T-helper 2 cell treated with Interferon-gamma antibody and Interleukin-4, amounts not matched to agents 100 ng/mL and 5 ng/mL, for 36 hours (primary cell): Measurements from ENCODE around the gene TNFRSF6B. TPM values are rescaled to one million over a fixed set of nuclear protein-coding genes. Genes with fewer than 3 reads are reported as not detected.

ENCODE experiments used
- intact Hi-C: fragments of 100-400 bp; cut with micrococcal nuclease; formaldehyde crosslinking; loops from one replicate; pipeline ENCODE4 v1.15.1; 2023
- total RNA-seq: library from RNA; stranded (reverse); gene quantifications from 2 replicates; pipeline ENCODE4 v1.2.3, GENCODE V29; 2022

Gene TNFRSF6B
- total RNA-seq, 1 donor from 2014 or later, result not detected

DNA sequence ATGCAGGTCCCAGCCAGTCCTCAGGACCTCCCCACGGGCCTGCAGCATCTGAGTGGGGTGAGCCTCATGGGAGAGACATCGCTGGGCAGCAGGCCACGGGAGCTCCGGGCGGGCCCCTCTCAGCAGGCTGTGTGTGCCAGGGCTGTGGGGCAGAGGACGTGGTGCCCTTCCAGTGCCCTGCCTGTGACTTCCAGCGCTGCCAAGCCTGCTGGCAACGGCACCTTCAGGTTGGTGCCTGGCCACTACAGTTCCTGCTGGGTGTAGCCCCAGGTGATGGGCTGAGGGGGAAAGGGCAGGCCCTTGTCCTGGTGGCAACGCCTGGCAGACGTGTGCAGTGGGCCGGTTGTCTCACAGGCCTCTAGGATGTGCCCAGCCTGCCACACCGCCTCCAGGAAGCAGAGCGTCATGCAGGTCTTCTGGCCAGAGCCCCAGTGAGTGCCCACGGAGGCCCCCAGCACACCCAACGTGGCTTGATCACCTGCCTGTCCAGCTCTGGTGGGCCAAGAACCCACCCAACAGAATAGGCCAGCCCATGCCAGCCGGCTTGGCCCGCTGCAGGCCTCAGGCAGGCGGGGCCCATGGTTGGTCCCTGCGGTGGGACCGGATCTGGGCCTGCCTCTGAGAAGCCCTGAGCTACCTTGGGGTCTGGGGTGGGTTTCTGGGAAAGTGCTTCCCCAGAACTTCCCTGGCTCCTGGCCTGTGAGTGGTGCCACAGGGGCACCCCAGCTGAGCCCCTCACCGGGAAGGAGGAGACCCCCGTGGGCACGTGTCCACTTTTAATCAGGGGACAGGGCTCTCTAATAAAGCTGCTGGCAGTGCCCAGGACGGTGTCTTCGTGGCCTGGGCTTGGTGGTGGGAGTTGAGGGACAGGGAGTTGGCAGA, 787 bp upstream of the TNFRSF6B start:
- intact Hi-C loops, result no loop called here

DNA sequence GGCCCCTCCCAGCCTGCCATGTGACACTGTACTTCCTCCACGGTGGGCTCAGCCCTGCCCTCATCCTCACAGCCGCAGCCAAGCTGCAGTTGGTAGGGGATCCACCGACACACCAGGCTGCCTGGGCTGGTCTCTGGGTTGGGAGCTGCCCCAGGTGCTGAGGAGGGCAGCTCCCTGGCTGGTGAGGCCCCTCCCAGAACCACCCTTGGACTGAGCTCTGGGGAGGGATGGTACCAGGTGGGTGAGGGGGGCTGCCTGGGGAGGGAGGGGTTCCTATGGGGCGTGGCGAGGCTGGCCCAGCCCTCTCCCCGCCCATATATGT, 185 bp upstream of the TNFRSF6B start:
- intact Hi-C loops, result no loop called here

DNA sequence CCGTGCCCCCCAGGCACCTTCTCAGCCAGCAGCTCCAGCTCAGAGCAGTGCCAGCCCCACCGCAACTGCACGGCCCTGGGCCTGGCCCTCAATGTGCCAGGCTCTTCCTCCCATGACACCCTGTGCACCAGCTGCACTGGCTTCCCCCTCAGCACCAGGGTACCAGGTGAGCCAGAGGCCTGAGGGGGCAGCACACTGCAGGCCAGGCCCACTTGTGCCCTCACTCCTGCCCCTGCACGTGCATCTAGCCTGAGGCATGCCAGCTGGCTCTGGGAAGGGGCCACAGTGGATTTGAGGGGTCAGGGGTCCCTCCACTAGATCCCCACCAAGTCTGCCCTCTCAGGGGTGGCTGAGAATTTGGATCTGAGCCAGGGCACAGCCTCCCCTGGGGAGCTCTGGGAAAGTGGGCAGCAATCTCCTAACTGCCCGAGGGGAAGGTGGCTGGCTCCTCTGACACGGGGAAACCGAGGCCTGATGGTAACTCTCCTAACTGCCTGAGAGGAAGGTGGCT, 960 bp downstream of the TNFRSF6B start:
- intact Hi-C loops, result no loop called here

DNA sequence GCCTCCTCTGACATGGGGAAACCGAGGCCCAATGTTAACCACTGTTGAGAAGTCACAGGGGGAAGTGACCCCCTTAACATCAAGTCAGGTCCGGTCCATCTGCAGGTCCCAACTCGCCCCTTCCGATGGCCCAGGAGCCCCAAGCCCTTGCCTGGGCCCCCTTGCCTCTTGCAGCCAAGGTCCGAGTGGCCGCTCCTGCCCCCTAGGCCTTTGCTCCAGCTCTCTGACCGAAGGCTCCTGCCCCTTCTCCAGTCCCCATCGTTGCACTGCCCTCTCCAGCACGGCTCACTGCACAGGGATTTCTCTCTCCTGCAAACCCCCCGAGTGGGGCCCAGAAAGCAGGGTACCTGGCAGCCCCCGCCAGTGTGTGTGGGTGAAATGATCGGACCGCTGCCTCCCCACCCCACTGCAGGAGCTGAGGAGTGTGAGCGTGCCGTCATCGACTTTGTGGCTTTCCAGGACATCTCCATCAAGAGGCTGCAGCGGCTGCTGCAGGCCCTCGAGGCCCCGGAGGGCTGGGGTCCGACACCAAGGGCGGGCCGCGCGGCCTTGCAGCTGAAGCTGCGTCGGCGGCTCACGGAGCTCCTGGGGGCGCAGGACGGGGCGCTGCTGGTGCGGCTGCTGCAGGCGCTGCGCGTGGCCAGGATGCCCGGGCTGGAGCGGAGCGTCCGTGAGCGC, 1.6 kb downstream of the TNFRSF6B start:
- intact Hi-C loops, result no loop called here

DNA sequence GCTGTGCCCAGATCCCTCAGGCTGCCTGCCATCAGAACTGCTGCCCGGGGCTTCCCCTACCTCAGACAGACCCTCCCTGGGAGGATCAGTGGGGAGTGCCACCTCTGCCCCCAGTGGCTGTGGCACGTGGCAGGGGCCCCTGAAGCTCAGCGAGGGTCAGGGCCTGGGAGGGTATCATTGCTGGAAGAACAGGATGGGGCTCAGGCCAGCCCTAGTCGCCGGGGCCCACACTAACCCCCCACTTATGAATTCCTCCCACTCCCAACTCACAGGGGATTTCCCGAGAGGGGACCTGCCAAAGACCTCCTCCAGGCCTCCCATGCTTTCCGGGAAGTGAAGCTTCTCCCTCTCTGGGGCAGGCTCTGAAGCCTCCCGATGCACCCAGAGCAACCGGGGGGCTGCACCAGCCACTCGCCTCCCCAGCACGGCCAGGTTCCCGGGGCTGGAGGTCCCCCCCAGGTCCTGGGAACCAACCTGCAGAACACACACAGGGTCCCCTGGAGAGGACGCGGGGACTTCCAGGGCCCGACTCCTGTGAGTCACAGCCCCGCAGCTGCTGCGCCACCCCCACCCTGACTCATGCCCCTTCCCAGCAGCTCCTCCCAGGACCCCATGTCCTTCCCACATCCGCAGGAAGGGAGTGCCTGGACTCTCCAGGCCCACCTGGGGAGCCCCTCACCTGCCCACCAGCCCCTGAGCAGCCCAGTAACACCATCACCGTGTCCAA, 2.5 kb downstream of the TNFRSF6B start:
- intact Hi-C loops, result no loop called here

DNA sequence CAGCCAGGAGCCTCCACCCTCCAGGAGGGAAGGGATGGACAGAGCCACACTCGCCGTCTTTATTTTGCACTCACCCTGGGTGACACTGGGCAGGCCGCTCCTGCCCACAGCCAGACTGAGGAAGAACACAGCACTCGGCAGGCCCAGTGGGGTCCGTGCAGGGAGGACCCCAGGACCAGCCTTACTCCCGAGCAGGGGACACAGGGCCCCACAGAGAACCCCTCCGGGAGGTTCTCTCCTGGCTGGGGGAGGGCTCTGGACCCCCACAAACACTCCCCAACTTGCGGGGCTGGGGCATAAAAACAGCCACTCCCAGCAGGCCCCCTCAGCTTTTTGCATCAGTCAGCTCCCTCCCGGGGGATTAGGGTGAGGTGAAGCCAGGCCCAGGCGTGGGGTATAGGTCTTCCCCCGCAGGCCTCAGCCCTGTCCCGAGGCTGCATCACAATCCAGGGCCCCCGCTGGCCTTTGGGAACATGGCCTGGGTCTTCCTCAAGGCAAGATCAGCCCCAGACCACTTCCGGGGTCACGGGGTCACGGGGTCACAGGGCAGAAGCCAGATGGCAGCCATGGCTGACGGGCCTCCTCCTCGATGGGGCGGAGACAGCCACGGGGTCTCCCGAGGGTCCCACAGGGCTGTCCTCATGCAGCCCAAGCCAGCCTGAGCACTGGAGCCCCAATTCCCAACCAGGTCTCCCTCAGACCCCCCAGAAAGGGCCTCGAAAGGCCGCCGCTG, 3.2 kb downstream of the TNFRSF6B start:
- intact Hi-C loops, result no loop called here

DNA sequence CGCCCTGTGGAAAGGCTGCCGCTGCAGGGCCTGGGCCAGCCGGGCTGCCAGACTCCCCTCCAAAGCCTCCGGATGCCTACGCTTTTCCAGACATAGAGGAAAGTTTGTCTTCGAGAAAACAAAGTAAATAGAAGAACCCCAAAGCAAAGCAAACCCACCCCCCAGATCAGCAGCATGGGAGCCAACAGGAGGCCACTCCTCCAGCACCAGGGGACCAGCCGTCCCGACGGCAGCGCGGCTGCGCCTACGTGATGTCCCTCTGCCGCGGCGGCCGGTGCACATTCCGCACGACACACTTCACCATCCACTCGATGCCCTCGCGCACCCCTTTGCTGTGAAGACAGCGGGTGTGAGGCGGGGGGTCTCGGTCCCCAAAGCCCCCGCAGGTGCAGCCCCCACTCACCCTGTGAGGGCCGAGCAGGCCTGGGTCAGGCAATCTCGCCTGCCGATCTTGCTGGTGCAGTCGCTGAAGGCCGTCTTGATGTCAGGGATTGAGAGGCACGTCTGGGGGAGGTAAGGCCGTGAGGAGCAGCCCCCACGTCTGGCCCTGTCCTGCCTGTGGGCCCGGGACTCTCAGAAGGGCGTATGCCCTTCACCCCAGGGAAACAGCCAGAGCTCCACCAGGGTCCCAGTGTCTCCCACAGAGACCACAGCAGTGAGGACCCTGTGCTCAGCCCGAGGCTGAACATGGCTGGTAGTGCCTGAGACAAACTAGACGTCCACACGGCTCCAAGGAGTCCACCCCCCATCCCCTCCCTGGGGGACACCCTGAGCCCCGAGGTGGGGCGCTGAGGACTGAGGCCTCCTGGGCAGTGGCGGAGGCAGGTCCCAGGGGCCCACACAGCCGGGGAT, 4.0 kb downstream of the TNFRSF6B start:
- intact Hi-C loops, result no loop called here

DNA sequence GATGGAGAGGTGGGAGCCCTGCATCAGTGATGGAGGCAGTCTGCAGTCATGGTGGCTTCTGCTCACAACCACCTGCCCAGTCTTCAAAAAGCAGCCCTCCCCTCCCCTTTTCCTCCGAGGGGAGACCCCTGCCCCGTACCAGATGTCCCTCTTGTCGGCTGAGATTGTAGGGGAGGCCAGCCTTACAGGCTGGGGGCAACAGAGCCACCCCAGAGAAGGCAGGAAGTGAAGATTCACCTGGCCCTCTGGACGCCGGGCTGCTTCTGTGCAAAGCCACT, 4.5 kb downstream of the TNFRSF6B start:
- intact Hi-C loops, result no loop called here

DNA sequence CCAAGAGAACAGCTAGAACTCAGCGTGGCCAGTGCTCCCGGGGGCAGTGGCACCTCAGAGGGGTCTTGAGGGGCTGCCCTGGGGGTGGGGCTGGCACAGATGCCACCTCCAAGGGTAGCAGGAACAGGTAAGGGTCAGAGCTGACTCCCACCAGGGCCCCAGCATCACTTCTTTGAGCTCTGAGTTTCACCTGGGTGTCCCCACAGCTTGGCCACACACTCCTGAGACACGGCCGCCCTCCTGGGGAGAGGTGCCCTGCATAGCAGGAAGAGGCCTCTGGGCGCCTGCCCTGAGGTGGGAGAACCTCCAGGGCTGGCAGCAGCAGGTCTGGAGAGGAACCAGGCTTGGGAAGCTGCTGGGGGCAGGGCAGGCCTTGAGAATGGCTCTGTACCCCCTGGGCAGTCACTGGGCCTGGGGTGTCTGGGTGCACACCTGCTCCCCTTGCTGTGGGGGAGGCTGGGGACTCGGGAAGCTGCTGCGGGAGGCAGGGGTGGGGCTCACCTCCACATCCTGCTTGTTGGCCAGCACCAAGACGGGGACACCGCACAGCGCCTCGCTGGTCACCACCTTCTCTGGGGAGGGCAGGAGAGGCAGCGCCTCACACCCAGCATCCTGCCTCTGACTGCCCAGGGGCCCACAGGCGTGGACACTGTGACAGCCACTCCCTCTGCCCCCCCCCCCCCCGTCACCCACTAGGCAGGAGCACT, 5.0 kb downstream of the TNFRSF6B start:
- intact Hi-C loops, result no loop called here

DNA sequence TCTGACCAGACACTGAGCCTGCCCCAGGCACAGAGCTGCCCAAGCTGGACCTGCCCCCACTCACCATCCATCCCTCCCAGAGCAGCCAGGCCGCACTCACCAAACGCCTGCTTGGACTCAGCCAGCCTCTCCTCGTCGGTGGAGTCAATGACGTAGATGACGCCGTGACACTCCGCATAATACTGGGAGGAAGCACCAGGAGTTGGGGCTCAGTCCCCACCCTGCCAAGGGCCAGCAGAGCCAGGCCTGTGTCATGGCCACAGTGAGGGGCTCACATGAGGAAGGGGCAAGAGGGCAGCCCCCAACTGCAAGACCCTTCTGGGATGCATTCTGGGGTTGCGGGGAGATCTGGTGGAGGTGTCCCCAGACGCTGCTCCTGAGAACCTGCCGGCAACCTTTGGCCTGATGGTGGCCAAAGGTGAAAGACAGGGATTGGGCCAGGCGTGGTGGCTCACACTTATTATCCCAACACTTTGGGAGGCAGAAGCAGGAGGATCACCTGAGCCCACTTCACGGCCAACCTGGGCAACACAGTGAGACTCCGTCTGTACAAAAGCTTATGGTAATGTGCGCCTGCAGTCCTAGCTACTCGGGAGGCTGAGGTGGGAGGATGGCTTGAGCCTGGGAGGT, 5.7 kb downstream of the TNFRSF6B start:
- intact Hi-C loops, result no loop called here

DNA sequence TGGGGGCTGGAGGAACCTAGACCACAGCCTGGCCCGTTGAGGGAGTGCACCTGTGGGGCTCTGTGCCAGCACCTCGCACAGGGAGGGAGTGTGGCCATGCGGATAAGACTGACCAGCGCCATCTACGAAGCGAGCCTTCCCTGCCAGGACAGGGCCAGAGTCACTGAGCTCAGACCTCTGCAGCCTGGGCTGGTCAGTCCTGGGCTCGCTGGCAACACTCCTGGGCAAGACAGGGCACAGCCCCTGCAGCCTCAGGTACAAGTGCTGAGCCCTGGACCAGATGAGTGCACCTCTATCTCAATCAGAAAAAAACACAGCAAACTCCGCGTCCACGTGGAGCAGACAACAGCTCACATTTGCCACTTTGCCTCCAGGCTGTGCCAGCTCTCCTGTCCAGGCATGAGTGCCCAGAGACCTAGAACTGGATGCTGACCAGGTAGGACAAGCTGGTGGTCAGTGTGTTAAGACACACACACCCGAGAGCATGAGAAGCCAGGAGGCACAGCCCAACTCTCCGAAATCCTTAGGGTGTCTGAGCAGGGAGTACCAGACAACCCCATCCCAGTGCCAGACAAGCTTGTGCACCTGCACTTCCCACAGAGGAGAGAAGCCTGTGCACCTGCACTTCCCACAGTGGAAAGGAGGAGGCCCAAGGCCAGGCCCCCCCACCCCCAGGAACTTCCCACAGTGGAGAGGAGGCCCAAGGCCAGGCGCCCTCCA, 6.5 kb downstream of the TNFRSF6B start:
- intact Hi-C loops, result no loop called here

DNA sequence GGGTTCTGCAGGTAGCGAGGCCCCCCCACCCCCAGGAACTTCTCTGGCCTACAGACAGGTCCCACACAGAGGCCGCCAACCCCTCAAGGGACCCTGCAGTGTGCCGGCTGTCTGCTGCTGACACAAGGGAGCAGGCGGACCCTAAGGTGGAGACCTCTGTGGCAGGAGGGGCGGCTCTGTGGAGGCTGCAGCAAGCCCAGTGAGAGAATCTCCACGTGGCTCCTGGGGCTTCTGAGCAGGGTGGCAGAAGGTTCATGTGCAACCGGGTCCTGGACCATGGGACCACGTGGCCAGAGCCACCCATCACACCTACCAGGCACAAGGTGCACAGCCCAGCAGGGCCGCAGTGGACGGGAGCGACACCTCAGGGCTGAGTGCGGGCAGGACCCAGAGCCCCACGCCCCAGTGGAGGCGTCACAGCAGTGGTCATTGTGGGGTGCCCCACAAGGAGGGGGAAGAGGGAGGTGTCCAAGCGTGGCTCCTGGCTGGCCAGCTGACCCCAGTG, 7.1 kb downstream of the TNFRSF6B start:
- intact Hi-C loops, result no loop called here

DNA sequence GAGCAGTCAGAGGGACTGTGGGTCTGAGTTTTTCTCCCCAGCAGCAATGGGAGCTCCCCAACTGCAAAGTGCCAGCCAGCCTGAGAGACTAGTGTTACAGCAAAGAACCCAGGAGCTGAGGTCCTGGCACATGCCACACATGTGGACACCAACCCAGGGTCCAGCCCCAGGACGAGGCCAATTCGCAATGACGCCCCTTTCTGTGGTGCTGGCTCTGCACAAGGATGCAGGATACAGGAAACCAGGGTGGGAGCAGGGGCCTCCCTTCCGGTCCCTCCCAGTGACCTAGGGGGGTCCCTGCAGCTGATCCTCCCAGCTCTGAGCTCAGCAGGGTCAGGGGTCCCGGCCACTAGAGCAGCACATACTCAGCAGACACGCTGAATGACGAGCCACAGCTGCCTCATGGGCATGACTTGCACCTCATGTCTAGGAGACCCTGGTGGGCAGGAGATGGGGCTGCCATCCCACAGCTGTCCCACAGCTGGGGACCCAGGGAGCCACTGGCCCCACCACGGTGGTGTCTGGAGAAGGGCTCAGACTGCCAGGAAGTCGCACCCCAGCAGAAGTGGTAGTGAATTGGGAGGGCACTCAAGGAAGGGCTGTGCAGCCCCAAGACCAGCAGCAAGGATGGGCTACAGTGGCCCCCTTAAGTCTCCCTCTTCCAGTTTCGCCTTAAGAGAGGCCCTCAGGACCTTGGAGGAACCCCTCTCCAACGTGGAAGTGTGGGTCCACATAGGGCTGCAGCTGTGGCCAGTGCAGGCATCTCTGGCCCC, 7.7 kb downstream of the TNFRSF6B start:
- intact Hi-C loops, result no loop called here

DNA sequence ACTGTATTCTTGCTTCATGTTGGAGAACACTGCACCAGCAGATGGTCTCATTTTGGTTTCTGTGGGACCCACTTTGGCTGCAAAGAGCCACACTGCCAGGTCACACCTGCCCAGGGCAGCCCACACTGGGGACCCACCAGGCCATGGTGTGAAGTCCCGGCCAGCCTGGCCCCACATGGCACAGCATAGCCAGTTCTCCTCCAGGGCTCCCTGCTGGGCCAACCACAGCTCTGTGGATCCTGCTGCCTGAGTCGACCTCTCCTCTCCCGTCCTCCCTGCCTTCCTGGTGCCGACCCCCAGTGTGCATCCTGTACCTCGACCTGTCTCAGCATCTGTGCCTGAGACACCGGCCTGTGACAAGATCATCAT, 8.3 kb downstream of the TNFRSF6B start:
- intact Hi-C loops, result loop anchor here (5.0 kb wide), 1 partner anchor 167 kb away; the partner anchor contains the start of gene PTK6

DNA sequence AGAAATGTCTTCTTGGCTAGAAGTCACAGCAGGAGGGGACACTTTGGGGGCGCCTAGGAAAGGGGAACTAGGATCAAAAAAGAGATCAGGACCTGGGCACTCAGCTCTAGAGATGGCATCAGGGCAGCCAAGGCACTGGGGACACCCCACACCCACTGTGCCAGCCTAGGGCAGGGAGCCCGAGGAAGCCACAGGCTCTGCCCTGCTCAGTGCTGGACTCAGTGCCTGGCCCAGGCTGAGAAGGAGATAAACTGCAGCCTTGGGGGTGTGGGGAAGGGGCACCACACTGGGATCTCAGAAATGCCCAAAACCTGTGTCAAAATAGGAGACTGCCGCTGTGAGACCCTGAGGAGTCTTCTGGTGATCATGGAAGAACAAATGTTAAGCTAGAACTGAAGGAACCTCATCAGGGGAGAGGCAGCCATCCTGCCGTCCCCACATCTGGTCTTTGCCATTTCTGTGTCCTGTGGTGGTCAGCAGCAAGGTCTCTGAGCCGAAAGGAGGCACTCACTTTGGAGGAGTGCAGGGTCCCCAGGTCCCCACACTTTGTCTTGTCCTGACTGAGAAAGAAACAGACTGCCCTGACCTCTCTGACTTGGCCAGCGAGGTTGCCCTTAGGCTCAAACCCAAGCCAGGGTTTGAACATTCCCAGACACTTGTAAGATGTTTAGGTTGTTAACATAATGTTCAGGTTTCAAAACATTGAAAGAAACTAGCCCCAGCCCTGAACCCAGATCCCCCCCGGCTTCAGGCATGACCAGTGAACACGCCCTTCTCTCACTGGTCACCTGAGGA, 9.0 kb downstream of the TNFRSF6B start:
- intact Hi-C loops, result loop anchor here (2.0 to 5.0 kb wide), 3 partner anchors 31 to 168 kb away; partner anchors contain the start of genes LIME1 and PTK6

DNA sequence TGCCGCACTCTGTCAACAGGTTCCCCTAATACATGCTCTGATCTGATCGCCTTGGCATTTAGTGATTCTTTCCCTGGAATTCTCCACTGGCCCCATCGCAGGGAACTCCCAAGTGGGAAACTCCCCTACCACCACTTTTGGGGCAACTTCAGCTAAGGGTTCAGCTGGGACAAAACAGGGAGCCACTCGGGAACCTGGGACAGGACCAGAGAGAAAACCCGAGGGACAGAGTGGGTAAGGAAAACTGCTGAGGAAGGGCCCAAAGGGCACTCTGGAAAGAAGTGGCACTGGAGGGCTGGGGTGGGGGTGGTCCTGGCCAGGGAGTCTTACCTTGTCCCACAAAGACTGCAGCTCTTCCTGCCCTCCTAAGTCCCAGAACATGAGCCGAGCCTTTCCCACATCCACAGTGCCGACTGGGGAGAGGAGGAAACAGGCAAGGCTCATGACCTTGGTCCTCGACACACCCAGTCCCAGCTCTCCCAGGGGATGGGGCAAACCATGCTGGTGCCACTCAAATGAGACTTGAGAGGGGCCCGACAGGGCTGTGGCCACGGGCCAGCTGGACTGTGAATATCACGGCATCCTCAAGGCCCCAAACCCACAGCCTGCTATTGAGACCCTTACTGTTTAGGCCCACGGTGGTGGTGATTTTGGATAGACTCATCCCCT, 9.7 kb downstream of the TNFRSF6B start:
- intact Hi-C loops, result loop anchor here (2.0 to 5.0 kb wide), 3 partner anchors 31 to 169 kb away; partner anchors contain the start of genes LIME1 and PTK6
